ENCODE measurements around the gene MAGI1.

MAGI1 gene

GRCh38 chr3:65672871-65673815 lies 365.6 kb downstream of the MAGI1 start:
- DNase-seq (ENCODE audit: low read depth in 1 of 2, low spot score in 1 of 2): peak in 1 of 2 experiments; percentile 34
- no peak overlapping the region for H3K27ac ChIP-seq (replicated peaks)
- H3K27me3 ChIP-seq (ENCODE audit: insufficient read depth, poor library complexity, severe bottlenecking): no peaks in the 10 kb centered on the region
- no peak overlapping the region for H3K4me3 ChIP-seq (replicated peaks; ENCODE audit: insufficient read depth, low read length)
- TF ChIP-seq REST (IDR thresholded peaks at IDR 0.05; ENCODE audit: insufficient replicate concordance, low read depth) (peak; percentile 23), SPI1 (IDR thresholded peaks at IDR 0.05; ENCODE audit: borderline replicate concordance, low read depth) (no peak), CTCF (IDR thresholded peaks at IDR 0.05; ENCODE audit: insufficient read depth, low read length) (peak; percentile 65)

GRCh38 chr3:65672061-65672460 lies 366.7 kb downstream of the MAGI1 start:
- no peak for DNase-seq (ENCODE audit: low read depth in 1 of 2, low spot score in 1 of 2)
- Histone ChIP-seq H3K27ac (replicated peaks) (no peak overlapping the region), H3K4me3 (replicated peaks; ENCODE audit: insufficient read depth, low read length) (no peak overlapping the region), H3K27me3 (ENCODE audit: insufficient read depth, poor library complexity, severe bottlenecking) (no peaks in the 10 kb centered on the region)
- no peak for TF ChIP-seq GABPA (IDR thresholded peaks at IDR 0.05; ENCODE audit: low read depth)

DNA sequence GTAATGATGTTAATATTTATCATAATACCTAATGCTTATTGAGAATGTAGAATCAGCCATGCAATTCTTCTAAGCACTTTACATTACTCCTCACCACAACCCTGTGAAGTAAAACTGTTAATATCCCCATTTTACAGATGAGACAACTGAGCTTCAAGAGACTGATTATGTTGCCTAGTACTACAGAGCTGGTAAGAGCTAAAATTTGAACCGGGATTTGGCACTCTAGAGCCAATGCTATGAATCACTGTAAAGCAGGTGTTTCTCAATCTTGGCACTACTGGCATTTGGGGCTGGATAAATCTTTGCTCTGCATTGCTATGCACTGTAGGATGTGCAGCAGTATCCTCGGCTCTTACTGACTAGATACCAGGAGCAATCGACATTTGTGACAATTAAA lies 367.7 kb downstream of the MAGI1 start:
- H3K4me3 ChIP-seq (replicated peaks; ENCODE audit: insufficient read depth, low read length): no peak overlapping the region
- H3K27me3 ChIP-seq (ENCODE audit: insufficient read depth, poor library complexity, severe bottlenecking): no peaks in the 10 kb centered on the region
- H3K27ac ChIP-seq (replicated peaks): no peak overlapping the region
- no peak for DNase-seq (ENCODE audit: low read depth in 1 of 2, low spot score in 1 of 2)
- TF ChIP-seq REST (IDR thresholded peaks at IDR 0.05; ENCODE audit: insufficient replicate concordance, low read depth) (no peak), SPI1 (IDR thresholded peaks at IDR 0.05; ENCODE audit: borderline replicate concordance, low read depth) (no peak), CTCF (IDR thresholded peaks at IDR 0.05; ENCODE audit: insufficient read depth, low read length) (no peak), POLR2AphosphoS5 (IDR thresholded peaks at IDR 0.05; ENCODE audit: low read depth) (no peak), GABPA (IDR thresholded peaks at IDR 0.05; ENCODE audit: low read depth) (no peak)

DNA sequence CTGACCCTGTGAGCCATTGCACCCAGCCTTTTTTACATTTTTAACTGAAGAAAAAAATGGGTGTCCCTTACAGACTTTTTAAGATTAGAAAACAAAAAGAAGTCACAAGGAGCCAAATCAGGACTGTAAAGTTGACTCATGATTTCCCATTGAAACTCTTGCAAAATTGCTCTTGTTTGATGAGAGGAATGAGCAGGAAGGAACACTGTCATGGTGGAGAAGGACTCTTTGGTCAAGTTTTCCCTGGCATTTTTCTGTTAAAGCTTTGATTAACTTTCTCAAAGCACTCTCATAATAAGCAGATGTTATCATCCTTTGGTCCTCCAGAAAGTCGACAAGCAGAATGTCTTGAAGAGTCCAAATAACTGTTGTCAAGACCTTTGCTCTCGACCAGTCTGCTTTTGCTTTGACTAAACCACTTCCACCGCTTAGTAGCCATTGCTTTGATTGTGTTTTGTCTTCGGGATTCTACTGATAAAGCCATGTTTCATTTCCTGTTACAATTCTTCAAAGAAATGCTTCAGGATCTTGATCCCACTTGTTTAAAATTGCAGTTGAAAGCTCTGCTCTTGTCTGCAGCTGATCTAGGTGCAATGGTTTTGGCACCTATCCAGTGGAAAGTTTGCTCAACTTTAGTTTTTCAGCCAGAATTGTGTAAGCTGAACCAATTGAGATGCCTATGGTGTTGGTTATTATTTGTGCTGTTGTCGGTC lies 369.4 kb downstream of the MAGI1 start:
- no peak for DNase-seq (ENCODE audit: low read depth in 1 of 2, low spot score in 1 of 2)
- Histone ChIP-seq H3K4me3 (replicated peaks; ENCODE audit: insufficient read depth, low read length) (no peak overlapping the region), H3K27me3 (ENCODE audit: insufficient read depth, poor library complexity, severe bottlenecking) (no peaks in the 10 kb centered on the region), H3K27ac (replicated peaks) (no peak overlapping the region)
- TF ChIP-seq SPI1 (IDR thresholded peaks at IDR 0.05; ENCODE audit: borderline replicate concordance, low read depth) (no peak), REST (IDR thresholded peaks at IDR 0.05; ENCODE audit: insufficient replicate concordance, low read depth) (no peak), POLR2AphosphoS5 (IDR thresholded peaks at IDR 0.05; ENCODE audit: low read depth) (no peak), CTCF (IDR thresholded peaks at IDR 0.05; ENCODE audit: insufficient read depth, low read length) (no peak), GABPA (IDR thresholded peaks at IDR 0.05; ENCODE audit: low read depth) (no peak)

All from HL-60 (cell line).